Measurements from ENCODE around the gene FARS2.

FARS2 gene

DNA sequence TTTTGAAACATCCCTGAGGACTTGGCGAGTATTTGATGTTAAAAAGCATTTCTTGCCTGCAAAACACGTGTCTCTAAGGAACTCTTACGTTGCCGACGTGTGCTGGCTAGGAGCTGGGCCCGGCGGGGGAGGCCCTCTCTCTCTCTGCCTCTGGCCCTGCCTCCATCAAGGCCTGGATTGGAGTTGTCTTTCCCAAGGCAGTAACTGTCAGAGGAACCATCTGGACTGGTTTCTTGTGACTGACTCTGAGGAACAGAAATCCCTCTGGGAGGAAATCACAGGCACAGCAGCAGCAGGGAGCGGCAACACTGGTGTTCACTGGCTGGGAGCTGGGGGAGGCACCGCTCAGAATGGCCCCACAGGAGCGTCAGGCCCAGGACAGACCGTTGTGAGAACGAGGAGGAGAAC is 501.3 kb downstream of the FARS2 start:
- DNase-seq (ENCODE audit: low read depth): no peak

DNA sequence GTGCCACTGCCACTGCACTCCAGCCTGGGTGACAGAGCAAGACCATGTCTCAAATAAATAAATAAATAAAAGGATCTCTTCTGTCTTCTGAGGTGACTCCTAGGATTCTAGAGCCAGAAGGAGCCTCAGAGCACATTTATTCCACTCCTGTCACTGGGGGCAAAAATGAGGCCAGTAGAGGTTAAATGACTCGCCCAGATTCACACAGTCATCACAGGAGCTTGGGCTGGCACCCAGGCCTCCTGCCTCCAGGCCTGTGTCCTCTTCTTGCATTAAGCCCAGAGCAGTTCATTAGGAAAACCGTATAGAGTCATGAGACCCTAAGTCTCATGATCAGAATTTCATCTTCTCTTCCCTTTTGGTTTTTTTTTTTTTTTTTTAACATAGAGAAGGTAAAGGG is 502.1 kb downstream of the FARS2 start:
- DNase-seq (ENCODE audit: low read depth): no peak

DNA sequence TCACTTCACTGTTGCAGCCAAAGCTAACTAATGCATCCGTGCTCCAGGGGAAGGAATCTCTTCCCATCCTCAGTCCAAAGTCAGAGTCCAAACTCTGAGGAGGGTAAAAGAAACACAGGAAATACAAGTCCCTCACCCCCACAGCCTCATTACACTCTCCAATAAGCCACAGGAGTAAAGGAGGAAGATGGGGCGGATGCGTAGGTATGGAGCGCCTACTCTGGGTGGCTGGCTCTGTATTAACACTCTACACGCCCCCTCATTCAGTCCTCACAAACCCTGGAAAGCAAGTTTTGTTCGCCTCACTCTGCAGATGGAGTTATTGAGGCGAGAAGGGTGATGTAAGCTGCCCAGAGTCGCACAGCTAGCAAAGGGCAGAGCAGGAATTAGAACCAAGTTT is 502.6 kb downstream of the FARS2 start:
- DNase-seq (ENCODE audit: low read depth): no peak

DNA sequence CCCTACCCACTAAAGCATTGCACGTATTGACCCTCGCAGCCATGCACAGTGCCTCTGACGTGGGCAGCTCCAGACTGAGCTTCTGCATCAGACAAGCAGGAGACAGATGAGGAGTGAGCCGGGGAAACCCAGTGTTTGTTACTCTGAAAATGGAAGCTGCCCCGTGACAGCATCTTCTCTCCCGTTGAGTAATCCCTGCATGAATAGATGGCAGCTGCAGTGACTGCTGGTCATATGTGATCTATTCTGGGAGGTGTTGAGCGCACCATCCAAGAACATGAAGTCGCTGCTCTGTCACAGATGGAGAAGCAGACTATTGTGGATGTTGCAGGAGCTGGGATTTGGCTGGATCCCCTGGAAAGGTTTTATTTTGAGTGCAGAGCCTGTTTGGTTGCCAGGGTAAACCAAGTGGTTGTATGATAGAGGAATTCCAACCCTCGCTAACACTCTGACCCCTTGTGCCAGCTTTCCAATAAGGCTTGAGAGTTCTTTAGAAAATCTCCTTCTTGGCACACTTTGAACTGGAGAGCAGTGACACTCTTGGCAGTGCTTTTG is 503.2 kb downstream of the FARS2 start:
- DNase-seq (ENCODE audit: low read depth): no peak

DNA sequence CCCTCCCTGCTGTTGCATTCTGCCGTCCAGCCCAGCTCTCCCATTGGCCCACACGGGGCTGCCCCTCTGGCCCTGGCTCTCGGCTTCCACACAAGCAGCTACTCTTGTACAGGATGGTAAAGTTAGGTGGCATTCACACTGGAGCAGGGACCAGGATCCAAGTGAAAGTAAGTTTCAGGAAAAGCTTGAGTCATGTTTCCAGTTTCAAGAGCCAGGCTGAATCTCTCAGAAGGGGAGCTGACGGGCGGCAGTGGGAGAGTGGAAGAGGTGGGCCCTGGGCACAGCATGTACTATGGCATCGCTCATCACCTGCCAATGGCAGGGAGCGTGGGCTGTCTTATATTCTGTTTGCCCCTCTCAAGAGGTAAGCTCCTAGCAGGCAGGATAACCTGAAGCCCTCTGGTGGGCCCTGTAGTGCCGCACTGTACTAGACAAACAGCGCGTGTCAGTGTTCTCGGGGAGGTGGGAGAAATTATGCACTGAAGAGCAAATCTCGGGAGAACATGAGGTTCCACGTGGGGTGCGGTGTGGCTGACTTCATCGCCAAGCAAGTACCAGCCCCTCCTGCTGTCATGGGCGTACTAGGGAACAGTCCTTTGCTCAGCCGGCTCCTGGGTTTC is 503.9 kb downstream of the FARS2 start:
- no peak for DNase-seq (ENCODE audit: low read depth)

DNA sequence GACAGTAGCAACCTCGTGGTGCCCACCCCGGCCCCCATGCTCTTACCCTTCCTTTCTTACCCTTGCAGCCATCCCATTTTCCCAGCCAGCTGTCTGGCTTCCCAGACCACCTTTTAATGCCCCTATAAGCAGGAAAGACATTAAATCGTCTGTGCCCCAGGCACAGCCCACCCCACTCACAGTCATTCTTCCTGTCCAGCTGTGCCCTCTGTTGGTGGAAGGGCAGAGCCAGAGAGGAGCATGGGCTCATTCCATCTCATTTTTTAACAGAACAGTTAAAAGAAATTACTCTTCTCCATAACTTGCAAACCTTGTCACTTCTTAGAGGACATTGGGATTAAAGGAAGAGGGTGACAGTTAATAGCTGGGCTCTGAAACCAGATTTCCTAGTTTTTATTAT is 504.9 kb downstream of the FARS2 start:
- DNase-seq (ENCODE audit: low read depth): no peak

DNA sequence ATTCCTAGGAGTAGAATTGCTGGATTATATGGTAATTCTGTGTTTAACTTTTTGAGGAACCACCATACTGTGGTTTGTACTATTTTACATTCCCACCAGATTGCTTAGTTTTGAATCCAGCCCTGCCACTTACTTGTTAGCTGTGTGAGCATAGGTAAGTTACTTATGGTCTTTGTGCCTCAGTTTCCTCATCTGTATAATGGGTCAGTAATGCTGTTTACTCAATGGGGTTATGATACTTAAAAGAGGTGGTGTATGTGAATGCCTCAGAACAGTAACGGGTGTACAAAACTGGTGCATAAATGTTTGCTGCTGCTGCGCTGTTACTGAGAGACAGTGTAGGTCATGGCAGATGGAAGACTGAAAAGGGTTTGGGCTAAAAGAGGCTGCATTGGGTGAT is 506.2 kb downstream of the FARS2 start:
- DNase-seq (ENCODE audit: low read depth): no peak

DNA sequence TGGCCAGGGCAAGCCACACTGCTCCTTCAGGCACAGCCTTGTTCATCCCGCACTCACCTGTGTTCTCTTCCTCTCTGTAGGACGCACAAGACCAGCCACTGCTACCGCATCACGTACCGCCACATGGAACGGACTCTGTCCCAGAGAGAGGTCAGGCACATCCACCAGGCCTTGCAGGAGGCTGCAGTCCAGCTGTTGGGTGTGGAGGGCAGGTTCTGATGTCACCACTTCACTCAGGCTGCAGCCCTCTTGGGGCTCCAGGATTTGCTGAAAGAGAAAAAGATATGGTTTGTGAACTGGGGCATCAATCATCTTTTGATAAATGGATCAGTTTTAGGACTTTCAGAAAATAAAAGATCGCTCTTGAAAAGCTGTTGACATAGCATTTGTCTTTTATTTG is 509.9 kb downstream of the FARS2 start:
- DNase-seq (ENCODE audit: low read depth): no peak

DNA sequence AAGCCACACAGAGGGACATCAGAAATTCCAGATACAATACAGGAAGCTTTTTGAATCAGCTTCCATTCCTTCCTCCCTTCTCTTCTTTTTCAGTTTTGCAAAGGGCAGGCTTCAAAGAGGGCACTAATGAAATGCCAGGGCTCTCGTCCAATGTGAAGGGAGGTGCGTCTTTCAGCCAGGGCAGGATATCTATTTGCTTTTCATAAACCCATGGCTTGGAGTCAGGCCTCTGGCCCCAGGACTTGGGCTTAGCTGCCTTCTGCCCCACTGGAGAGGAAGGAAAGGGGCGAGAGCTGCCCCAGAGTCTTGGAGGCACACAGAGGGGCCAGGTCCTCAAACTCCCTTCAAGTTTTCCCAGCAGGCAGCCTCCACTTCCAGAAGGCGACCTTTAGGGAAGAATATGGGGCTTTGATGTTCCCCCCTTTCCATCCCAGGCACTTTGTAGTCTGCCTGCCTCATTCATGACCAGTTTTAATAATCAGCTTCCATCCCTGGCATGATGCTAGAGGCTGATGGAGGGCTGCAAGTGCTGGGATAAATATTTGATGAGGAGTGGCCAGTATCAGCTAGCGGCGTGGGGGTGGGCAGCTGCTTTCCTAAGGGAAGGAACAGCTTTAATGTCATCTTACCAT is 510.6 kb downstream of the FARS2 start:
- DNase-seq (ENCODE audit: low read depth): no peak

DNA sequence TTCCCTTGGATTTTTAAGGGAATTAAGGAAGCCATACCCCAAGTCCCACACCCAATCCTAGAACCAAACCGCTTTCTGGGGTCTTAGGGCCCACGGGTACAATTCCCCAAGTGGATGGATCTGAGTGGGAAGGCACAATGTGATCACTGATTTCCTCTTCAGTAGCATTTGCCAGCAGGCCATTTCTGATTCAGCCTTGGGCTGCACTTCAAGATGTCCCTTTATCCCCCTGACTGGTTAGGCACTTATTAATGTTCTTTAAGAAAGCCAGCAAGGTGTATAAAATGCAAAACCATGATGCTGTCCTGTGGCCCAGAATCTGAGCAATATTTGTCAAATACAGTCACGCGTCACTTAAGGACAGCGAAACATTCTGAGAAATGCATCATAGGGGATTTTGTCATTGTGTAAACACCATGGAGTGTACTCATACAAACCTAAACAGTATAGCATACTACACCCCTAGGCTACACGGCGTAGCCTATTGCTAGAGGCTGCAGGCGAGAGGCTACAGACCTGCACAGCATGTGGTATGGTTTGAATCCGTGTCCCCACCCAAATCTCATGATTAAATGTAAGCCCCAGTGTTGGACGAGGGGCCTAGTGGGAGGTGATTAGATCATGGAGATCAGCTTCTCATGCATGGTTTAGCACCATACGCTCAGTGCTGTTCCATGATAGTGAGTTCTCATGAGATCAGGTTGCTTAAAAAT is 511.3 kb downstream of the FARS2 start:
- no peak for DNase-seq (ENCODE audit: low read depth)

DNA sequence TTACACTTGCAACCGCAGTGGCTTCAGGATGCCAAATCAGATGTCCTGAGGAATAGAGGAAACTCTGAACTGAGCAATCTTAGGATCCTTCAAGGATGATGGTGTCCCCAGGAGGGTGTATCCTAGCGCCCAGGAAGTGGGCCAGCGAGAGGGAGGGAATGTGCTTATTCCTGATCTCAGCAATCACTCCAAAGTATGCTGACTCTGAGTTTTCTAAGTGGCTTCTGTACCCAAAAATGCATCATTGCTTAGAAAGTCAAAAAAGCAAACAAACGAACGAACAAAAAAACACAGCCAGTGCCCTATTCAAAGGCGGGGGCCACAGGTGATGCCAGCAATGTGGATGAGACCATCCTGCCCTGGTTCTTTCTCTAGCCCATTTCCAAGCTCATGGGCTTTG is 514.8 kb downstream of the FARS2 start:
- no peak for DNase-seq (ENCODE audit: low read depth)

DNA sequence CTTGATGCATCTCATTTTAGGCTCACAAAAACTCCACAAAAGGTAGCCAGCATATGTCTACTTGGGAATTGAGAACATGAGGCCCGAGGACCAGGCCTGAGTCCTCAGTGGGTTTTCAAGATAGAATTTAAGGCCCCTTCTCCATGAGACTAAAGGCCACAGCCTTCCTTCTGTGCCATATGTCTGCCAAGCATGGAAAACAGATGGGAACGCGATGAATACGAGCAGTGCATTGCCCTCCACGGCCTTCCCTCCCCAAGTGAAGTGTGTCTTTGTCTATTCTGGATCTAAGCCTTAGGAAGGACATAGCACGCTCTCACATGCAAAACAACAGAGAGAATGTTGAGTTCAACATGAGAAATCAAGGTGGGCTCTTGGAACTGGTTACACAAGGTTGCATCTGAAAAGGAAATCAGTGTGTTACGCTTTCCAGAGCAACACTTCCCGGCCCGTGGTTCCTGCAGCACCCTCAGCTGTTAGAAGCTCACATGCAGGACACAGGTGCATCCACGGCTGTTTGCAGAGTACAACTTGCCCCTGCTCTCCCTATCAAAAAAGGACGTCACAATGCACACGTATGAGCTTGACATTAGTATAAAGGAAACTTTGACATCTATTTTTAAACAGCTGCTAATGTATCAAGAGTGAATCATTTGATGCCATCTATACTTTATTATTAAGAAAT is 515.5 kb downstream of the FARS2 start:
- no peak for DNase-seq (ENCODE audit: low read depth)

DNA sequence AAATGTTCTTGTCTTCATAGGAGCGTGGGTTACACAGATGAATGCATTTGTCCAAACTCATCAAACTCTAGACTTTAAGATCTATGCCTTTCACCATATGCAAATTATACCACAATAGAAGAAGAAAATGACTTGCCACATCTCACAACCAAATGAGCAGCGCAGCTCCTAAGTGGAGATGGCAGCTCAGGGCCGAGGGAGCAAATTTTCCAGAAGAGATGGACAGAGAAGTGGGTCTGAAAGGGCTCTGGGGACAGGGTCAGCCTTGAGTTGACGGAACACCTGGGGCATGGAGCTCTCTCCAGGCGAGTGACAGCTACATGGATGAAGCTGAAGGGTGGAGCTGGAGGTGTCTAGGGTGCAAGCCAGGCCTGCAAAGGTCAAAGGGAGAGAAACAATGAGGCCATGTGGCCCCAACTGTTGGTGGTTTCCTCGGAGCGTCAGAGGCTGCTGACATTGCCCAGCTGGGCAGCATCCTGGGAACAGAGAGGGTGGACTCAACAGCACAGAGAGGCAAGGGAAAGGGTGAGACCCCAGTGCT is 517.1 kb downstream of the FARS2 start:
- DNase-seq (ENCODE audit: low read depth): no peak

DNA sequence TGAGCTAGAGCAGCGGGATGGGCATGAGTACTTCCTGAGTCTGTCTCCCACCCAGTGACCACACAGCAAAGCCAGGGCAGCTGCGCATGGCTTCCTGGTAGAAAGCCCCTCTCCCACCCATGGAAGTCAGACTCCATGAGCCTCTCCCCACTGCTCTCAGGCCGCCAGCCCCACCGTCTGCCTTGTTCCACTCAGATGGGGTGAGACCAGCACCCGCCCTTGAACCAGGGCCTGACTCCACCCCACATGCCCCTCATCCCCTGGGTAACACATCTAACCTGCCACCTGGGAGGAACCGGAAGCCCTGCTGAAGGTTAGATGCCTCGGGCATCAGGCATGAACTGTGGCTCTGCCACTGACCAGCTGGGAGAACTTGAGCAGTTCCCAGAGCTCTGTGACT is 517.6 kb downstream of the FARS2 start:
- DNase-seq (ENCODE audit: low read depth): no peak

DNA sequence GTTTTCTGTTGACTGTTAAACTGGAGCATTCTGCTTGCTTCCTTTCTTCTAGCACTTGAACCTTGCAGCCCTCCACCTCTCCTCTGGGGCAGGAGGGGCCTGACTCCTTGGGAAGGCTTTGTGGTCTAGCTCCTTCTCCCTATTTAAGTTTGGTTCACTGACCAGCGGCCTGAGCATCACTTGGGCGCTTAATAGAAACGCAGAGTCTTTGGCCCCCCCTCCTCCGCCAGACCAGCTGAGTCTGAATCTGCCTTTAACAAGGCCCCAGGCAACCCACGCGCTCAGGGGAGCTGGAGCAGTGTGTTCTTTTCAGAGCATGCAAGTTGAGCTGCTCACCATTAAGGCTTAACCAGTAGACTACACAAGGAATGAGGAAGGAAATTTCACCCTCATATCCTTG is 519.7 kb downstream of the FARS2 start:
- DNase-seq (ENCODE audit: low read depth): no peak

DNA sequence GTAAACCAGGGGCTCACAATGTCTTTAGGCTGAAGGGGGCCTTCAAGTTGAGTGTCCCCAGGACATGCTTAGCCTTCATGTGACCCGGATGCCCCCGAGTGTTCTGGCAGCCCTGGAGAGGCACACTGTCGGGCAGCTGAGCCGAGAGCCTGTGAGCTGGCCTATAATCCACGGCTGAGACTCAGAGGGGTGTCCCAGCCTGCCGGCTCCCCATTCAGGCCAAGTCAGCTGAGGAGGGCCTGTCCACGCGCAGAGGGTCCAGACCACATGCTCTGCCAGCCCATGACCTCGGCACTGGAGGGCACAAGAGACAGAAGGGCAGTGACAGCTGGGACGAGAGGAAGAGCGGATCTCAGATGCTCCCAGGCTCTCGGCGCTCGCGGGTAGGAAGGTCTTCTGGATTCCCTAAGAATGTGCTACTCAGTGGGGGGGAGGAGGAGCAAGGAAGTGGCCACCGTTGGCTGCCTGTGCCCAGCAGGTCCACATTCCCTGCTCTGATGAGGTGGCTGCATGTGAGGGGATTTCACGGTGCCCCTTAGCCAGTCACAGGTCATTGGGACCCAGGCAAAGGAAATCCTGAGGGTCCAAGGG is 520.7 kb downstream of the FARS2 start:
- DNase-seq (ENCODE audit: low read depth): no peak

DNA sequence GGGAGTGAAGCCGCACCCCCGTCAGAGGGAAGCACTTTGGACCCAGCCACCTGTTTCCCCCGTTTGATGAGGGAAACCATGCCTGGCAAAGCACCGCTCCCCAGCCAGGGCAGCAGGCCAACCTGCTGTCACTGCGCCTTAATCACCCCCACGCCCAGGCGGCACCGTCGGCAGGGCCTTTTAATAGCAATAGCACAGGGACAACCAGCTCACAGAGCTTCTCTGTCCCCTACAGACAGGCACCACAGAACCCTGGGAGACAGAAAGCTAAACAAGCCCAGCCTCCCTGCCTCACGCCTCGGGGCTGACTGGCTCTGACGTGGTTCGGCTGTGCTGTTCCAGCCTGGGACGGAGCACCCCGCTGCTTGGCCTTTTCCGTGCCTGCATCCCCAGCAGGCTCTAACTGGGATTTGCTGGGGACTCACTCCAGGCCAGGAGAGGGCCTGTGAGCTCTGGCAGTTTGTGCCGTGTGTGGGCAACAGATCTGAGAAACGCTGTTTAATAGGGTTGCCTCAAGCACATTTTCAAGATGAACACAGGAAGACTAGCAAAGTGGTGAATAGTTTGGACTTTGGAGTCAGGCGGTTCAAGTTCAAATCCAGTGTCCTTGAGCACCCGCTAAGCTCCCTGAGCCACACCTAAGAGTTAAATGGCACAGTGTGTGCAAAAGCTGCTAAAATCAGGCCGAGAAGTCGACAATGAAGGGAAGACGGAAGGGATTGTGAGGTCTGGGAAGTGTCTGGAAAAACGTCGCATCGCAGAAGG is 521.7 kb downstream of the FARS2 start:
- DNase-seq (ENCODE audit: low read depth): no peak

DNA sequence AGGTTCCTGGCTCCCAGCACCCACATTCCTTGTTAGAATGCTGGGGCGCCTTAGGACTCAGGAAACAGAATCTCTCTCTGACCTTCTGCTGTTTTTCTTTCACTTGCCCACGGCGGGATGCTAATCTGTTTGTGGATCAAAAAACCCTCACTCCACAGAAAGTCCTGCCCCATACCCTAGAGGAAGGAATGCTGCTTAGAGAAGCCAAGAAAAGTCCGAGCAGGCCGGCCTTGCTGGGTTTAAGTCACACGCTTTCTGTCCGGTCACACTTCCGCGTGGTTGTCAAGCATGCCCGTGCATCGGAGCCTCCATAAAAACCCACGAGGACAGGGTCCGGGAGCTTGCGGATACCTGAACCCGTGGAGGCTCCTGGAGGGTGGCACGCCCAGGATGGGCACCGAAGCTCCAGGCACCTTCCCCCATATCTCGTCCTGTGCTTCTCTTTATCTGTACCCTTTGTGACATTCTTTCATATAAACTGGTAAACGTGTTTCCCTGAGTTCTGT is 522.3 kb downstream of the FARS2 start:
- no peak for DNase-seq (ENCODE audit: low read depth)

DNA sequence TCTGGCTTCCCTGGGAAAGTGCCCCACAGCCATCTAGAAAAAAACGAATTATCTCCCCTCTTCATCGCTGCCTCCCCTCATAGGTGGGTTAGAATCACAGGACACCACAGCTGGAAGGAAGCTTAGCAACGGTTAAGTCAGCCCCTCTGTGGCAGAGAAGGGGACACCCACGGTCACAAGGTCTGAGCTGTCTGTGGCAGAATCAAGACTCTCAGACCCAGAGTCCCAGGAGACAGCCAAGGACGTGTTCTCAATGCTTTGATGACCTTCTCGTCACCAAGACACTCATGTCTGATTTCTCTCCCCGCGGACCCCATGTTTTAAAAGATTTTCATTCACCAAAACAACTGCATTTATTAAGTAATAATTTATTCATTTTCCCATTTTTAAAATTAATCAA is 523.9 kb downstream of the FARS2 start:
- DNase-seq (ENCODE audit: low read depth): no peak

DNA sequence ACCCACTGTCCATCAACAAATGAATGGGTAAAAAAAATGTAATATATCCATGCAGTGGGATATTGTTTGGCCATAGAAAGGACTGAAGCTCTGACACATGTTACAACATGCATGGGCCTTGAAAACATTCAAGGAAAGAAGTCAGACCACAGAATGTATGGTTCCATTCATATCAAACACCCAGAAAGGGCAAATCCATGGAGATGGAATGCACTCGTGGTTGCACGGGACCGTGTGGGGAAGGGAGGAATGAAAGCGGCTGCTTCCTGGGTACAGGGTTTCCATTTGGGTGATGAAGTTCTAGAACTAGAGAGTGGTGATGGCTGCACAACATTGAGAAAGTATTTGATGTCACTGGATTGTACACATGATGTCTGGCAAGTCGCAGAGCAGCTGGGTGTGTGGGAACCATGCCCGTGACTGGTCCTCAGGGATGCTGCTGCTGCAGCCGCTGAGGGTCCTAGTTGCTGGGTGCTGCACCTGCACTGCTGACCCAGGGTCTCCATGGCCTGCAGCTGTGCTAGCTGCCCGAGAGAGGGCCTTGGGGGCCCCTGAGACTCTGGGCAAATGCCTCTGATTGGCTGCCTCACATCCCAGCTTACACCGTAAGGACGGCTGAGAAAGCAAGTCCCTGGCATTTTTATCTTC is 525.1 kb downstream of the FARS2 start:
- no peak for DNase-seq (ENCODE audit: low read depth)
